ENCODE results near the gene CCDC85C.

DNA sequence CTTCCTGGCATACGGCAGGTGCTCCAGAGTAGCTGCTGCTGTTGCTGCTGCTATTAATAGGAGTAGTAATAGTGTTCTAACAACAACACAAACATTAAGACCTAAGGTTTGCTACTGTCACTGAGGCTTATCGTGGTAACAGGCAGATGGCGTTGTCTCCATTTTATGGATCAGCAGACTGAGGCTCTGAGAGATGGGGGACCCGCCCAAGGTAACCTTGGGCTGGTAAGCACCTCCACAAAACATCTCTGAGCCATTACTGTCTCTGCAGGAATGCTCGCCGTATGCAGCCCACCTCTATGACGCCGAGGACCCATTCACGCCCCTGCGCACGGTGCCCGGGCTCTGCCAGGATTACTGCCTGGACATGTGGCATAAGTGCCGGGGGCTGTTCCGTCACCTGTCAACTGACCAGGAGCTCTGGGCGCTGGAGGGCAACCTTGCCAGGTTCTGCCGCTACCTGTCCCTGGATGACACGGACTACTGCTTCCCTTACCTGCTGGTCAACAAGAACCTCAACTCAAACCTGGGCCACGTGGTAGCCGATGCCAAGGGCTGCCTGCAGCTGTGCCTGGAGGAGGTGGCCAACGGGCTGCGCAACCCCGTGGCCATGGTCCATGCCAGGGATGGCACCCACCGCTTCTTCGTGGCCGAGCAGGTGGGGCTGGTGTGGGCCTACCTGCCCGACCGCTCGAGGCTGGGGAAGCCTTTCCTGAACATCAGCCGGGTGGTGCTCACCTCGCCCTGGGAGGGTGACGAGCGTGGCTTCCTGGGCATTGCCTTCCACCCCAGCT is 48.1 kb upstream of the CCDC85C start:
- TF ChIP-seq, protein P1, sequence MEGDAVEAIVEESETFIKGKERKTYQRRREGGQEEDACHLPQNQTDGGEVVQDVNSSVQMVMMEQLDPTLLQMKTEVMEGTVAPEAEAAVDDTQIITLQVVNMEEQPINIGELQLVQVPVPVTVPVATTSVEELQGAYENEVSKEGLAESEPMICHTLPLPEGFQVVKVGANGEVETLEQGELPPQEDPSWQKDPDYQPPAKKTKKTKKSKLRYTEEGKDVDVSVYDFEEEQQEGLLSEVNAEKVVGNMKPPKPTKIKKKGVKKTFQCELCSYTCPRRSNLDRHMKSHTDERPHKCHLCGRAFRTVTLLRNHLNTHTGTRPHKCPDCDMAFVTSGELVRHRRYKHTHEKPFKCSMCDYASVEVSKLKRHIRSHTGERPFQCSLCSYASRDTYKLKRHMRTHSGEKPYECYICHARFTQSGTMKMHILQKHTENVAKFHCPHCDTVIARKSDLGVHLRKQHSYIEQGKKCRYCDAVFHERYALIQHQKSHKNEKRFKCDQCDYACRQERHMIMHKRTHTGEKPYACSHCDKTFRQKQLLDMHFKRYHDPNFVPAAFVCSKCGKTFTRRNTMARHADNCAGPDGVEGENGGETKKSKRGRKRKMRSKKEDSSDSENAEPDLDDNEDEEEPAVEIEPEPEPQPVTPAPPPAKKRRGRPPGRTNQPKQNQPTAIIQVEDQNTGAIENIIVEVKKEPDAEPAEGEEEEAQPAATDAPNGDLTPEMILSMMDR (conservative IDR thresholded peaks at IDR 0.05; ENCODE audit: low read depth in 2 of 2), result no peak
- no peak for TF ChIP-seq EZH2 (IDR thresholded peaks at IDR 0.05; ENCODE audit: low read depth, unreplicated experiment)
- TF ChIP-seq EZH2phosphoT487 (IDR thresholded peaks at IDR 0.05; ENCODE audit: unreplicated experiment), result no peak
- TF ChIP-seq POLR2AphosphoS5 (IDR thresholded peaks at IDR 0.05; ENCODE audit: low read depth), result no peak
- TF ChIP-seq, protein P2, sequence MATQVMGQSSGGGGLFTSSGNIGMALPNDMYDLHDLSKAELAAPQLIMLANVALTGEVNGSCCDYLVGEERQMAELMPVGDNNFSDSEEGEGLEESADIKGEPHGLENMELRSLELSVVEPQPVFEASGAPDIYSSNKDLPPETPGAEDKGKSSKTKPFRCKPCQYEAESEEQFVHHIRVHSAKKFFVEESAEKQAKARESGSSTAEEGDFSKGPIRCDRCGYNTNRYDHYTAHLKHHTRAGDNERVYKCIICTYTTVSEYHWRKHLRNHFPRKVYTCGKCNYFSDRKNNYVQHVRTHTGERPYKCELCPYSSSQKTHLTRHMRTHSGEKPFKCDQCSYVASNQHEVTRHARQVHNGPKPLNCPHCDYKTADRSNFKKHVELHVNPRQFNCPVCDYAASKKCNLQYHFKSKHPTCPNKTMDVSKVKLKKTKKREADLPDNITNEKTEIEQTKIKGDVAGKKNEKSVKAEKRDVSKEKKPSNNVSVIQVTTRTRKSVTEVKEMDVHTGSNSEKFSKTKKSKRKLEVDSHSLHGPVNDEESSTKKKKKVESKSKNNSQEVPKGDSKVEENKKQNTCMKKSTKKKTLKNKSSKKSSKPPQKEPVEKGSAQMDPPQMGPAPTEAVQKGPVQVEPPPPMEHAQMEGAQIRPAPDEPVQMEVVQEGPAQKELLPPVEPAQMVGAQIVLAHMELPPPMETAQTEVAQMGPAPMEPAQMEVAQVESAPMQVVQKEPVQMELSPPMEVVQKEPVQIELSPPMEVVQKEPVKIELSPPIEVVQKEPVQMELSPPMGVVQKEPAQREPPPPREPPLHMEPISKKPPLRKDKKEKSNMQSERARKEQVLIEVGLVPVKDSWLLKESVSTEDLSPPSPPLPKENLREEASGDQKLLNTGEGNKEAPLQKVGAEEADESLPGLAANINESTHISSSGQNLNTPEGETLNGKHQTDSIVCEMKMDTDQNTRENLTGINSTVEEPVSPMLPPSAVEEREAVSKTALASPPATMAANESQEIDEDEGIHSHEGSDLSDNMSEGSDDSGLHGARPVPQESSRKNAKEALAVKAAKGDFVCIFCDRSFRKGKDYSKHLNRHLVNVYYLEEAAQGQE (IDR thresholded peaks at IDR 0.05; ENCODE audit: unreplicated experiment), result no peak
- TF ChIP-seq, protein P3, sequence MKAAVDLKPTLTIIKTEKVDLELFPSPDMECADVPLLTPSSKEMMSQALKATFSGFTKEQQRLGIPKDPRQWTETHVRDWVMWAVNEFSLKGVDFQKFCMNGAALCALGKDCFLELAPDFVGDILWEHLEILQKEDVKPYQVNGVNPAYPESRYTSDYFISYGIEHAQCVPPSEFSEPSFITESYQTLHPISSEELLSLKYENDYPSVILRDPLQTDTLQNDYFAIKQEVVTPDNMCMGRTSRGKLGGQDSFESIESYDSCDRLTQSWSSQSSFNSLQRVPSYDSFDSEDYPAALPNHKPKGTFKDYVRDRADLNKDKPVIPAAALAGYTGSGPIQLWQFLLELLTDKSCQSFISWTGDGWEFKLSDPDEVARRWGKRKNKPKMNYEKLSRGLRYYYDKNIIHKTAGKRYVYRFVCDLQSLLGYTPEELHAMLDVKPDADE (IDR thresholded peaks at IDR 0.05), result no peak
- no peak for TF ChIP-seq JUNB (IDR thresholded peaks at IDR 0.05; ENCODE audit: unreplicated experiment)
- TF ChIP-seq STAT1 (IDR thresholded peaks at IDR 0.05; ENCODE audit: unreplicated experiment), result no peak
